Activated naive CD8-positive, alpha-beta T cell treated with anti-CD3 and anti-CD28 coated beads for 36 hours (primary cell): ENCODE results near the gene PPARA. TPM values are rescaled to one million over a fixed set of nuclear protein-coding genes. Genes with fewer than 3 reads are reported as not detected.

ENCODE experiments used
- DNase-seq: peaks from one replicate; pipeline ENCODE4 v3.0.0; 2021
- H3K27ac Mint-ChIP-seq: one replicate; pipeline ENCODE4 v1.8.0; 2022; ENCODE audit warnings: mild to moderate bottlenecking, moderate library complexity, mixed read lengths
- H3K27me3 Mint-ChIP-seq: one replicate; pipeline ENCODE4 v1.8.0; 2022; ENCODE audit warnings: mild to moderate bottlenecking, mixed read lengths
- H3K36me3 Mint-ChIP-seq: one replicate; pipeline ENCODE4 v1.8.0; 2021; ENCODE audit warnings: mild to moderate bottlenecking, mixed read lengths
- H3K4me1 Mint-ChIP-seq: one replicate; pipeline ENCODE4 v1.8.0; 2021; ENCODE audit warnings: mixed read lengths
- H3K4me3 Mint-ChIP-seq: one replicate; pipeline ENCODE4 v1.8.0; 2022; ENCODE audit warnings: mild to moderate bottlenecking, moderate library complexity, mixed read lengths
- H3K9me3 Mint-ChIP-seq: one replicate; pipeline ENCODE4 v1.8.0; 2022; ENCODE audit warnings: mixed read lengths
- total RNA-seq, 2 experiments: library from RNA; stranded (reverse); gene quantifications; one replicate each; pipeline ENCODE4 v1.2.3, GENCODE V29; 2021

PPARA gene
- total RNA-seq, 2 experiments from 2014 or later = 6.0 to 6.4 TPM

DNA sequence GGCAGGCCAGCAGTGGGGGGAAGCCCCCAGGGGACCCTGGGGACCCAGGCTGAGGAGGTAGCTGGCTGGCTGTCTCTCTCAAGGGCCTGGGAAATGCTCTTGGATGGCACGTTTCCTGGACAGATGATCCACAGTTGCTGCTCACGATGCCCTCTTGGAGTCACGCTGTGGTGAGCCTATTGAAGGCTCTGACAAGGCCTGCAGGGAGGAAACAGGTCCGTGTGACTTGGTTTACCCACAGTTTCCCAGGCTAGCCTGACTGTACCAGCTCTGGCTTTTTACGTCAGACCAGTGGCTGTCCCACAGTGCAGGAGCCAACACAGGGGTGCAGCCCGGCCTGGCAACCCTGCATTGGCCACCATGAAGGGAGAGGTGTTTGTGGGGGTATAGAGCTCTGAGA, 29.2 kb upstream of the PPARA start:
- peaks cover 3% of the 10 kb centered on the region for H3K4me1 Mint-ChIP-seq
- H3K36me3 Mint-ChIP-seq = no peaks in the 10 kb centered on the region
- DNase-seq = no peak
- no peaks in the 10 kb centered on the region for H3K9me3 Mint-ChIP-seq
- H3K27ac Mint-ChIP-seq = no peak overlapping the region
- no peaks in the 10 kb centered on the region for H3K27me3 Mint-ChIP-seq
- H3K4me3 Mint-ChIP-seq = no peak overlapping the region

- Mint-ChIP-seq H3K4me1 (peaks cover 1% of the 10 kb centered on the region), H3K9me3 (no peaks in the 10 kb centered on the region), H3K36me3 (no peaks in the 10 kb centered on the region), H3K4me3 (no peak overlapping the region), H3K27me3 (no peaks in the 10 kb centered on the region), H3K27ac (no peak overlapping the region)
- DNase-seq = no peak
These were observed 28.6 kb upstream of the PPARA start for GRCh38 chr22:46121523-46122287.

DNA sequence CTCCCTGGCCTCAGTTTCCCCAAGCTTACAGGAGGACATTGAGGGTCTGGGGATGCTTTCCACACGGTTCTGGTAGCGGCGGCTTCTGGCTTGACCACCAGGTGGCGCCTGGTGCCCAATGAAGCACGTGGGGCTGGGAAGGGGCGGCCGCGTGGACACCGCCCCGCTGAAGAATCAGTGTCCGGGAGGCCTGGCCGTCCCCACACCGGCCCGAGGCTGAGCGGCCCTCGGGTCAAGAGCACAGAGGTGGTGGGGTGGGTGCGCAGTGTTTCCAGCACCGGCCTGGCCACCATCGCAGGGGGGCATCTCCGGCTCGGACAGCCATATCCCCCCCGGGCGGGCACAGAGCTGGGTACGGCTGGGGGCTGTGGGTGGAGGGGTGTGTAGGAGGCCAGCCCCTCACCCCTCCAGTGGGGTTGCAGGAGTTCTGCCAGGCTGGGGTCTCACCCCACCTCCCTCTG, 27.8 kb upstream of the PPARA start:
- Mint-ChIP-seq H3K9me3 (no peaks in the 10 kb centered on the region), H3K36me3 (no peaks in the 10 kb centered on the region), H3K4me1 (no peaks in the 10 kb centered on the region), H3K4me3 (no peak overlapping the region), H3K27me3 (no peaks in the 10 kb centered on the region), H3K27ac (no peak overlapping the region)
- DNase-seq = peak; percentile 72

- Mint-ChIP-seq H3K4me1 (no peaks in the 10 kb centered on the region), H3K27ac (no peak overlapping the region), H3K9me3 (no peaks in the 10 kb centered on the region), H3K4me3 (no peak overlapping the region), H3K36me3 (no peaks in the 10 kb centered on the region), H3K27me3 (no peaks in the 10 kb centered on the region)
- DNase-seq = no peak
These were observed 27.2 kb upstream of the PPARA start for GRCh38 chr22:46122980-46123693.

DNA sequence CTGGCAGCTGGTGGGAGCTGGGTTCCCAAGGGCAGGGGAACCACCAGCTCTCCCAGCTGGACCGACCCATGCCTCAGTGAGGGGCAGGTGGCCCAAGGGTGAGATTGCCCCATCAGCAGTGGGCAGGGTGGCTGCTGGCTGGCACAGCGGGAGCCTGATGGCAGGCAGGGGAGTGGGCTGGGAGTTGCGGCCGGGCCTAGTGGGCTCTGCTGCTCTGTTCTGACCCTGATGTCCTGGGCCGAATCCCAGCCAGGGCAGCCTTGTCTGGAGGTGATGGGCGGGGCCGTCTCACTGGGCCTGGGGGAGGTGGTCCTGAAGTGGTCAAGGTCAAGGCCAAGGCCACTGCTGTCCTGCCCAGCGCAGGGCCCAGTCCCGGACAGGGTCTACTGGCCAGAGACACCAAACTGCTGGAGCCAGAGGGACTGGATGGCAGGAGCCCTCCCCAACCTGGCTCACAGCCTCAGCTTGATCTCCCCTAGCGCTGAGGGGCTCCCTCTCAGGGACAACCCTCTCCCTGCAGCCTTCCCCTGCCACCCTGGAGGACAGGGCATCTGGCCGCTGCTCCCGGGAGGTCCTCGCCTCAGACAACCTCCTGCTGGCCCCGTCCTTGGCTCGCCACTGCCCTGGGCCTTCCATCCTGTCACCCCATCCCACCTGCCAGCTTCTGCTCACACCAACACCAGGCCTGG, 26.5 kb upstream of the PPARA start:
- Mint-ChIP-seq H3K36me3 (no peaks in the 10 kb centered on the region), H3K27ac (no peak overlapping the region), H3K4me1 (no peaks in the 10 kb centered on the region), H3K9me3 (no peaks in the 10 kb centered on the region), H3K4me3 (no peak overlapping the region), H3K27me3 (no peaks in the 10 kb centered on the region)
- no peak for DNase-seq

GRCh38 chr22:46124383-46125144, 25.8 kb upstream of the PPARA start:
- H3K36me3 Mint-ChIP-seq = no peaks in the 10 kb centered on the region
- no peak overlapping the region for H3K4me3 Mint-ChIP-seq
- H3K27me3 Mint-ChIP-seq = no peaks in the 10 kb centered on the region
- no peak for DNase-seq
- H3K4me1 Mint-ChIP-seq = no peaks in the 10 kb centered on the region
- no peaks in the 10 kb centered on the region for H3K9me3 Mint-ChIP-seq
- H3K27ac Mint-ChIP-seq = no peak overlapping the region

DNA sequence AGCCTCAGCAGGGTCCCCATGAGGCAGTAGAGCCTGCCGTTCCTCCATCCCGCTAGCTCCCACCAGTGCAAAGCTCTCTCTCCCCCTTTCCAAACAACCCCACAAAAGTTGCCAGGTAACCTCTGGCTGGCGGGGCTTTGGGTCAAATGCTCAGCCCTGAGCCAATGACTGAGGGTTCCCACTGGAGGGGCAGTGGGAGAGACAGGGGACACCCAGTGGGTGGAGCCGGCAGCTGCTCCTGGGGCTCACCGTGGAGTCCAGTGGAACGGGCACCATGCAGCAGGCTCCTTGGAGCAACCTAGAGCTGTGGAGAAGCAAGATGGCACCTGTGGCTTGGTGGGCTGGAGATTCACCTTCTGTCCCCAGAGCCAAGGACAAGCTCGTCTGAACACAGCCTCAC, 25.0 kb upstream of the PPARA start:
- H3K4me1 Mint-ChIP-seq = no peaks in the 10 kb centered on the region
- no peak overlapping the region for H3K27ac Mint-ChIP-seq
- no peaks in the 10 kb centered on the region for H3K9me3 Mint-ChIP-seq
- H3K27me3 Mint-ChIP-seq = no peaks in the 10 kb centered on the region
- no peak overlapping the region for H3K4me3 Mint-ChIP-seq
- DNase-seq = no peak
- no peaks in the 10 kb centered on the region for H3K36me3 Mint-ChIP-seq

GRCh38 chr22:46125816-46126765, 24.2 kb upstream of the PPARA start:
- Mint-ChIP-seq H3K27me3 (no peaks in the 10 kb centered on the region), H3K4me3 (no peak overlapping the region), H3K36me3 (no peaks in the 10 kb centered on the region), H3K4me1 (no peaks in the 10 kb centered on the region), H3K9me3 (no peaks in the 10 kb centered on the region), H3K27ac (no peak overlapping the region)
- DNase-seq = no peak

- H3K27me3 Mint-ChIP-seq = no peaks in the 10 kb centered on the region
- H3K4me3 Mint-ChIP-seq = no peak overlapping the region
- no peak for DNase-seq
- no peaks in the 10 kb centered on the region for H3K36me3 Mint-ChIP-seq
- H3K9me3 Mint-ChIP-seq = no peaks in the 10 kb centered on the region
- no peaks in the 10 kb centered on the region for H3K4me1 Mint-ChIP-seq
- H3K27ac Mint-ChIP-seq = no peak overlapping the region
These were observed 23.4 kb upstream of the PPARA start for GRCh38 chr22:46126853-46127385.

DNA sequence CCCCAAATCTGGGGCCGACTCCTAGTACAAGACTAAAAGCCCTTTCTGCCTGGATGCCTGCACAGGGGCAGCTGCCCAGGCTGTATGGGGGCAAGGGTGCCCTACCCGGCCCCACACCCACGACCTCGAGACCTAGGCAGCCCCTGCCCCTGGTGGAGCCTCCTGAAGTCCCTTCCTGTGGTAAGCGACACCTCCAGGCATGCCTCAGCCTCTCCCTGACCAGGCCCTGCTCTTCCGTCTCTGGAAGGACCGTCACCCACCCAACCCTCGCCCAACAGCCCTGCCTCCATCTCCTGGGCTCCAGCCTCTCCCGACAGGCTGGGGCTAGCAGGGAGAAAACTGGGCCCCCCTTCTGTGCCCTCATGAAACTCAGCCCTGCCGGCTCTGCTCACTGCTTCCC, 22.8 kb upstream of the PPARA start:
- no peak for DNase-seq
- Mint-ChIP-seq H3K9me3 (no peaks in the 10 kb centered on the region), H3K27ac (no peak overlapping the region), H3K4me1 (no peaks in the 10 kb centered on the region), H3K36me3 (no peaks in the 10 kb centered on the region), H3K4me3 (no peak overlapping the region), H3K27me3 (no peaks in the 10 kb centered on the region)

DNA sequence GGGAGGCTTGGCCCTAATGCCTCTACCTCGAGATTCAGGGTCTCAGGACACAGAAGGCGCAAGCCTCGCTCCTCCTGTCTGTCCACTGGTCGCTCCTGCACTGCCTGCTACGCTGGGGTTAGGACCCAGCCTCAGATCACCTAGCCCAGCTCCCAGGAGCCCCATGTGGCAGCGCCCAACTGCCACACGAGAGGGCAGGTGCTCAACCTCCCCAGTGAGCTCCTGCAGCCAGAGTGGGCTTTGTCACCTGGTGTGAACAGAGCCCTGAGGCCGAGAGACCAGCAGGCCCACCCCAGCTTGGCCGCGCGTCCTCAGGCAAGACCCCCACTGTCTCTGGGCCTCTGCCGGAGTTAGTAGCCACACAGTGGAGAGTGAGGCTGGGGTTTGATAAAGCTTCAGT, 21.7 kb upstream of the PPARA start:
- Mint-ChIP-seq H3K4me3 (no peak overlapping the region), H3K36me3 (no peaks in the 10 kb centered on the region), H3K27ac (no peak overlapping the region), H3K4me1 (no peaks in the 10 kb centered on the region), H3K9me3 (no peaks in the 10 kb centered on the region), H3K27me3 (no peaks in the 10 kb centered on the region)
- no peak for DNase-seq

- DNase-seq = no peak
- Mint-ChIP-seq H3K4me3 (no peak overlapping the region), H3K4me1 (no peaks in the 10 kb centered on the region), H3K27me3 (no peaks in the 10 kb centered on the region), H3K9me3 (no peaks in the 10 kb centered on the region), H3K27ac (no peak overlapping the region), H3K36me3 (no peaks in the 10 kb centered on the region)
These were observed 20.8 kb upstream of the PPARA start for GRCh38 chr22:46129390-46130041.

DNA sequence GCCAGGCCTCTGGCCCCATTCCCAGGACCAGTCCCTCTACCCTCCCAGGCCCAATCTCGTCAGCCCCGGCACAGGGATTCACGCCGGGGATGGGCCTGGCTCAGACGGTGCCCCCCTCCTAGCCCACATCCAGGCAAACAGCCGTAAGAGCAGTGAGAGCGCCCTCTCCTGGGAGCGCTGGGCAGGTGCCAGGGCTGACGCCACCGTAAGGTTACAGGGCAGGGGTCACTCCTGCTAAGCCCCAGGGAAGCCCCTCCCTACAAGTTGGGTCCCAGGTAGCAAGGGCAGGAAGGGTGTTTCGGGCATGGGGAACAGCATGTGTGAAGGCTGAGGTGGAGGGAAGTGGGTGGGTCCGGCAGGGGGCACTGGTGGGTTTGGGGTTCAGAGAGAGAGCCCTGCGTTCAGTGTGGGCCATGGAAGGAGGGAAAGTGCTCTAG, 19.2 kb upstream of the PPARA start:
- no peak for DNase-seq
- H3K9me3 Mint-ChIP-seq = no peaks in the 10 kb centered on the region
- no peaks in the 10 kb centered on the region for H3K36me3 Mint-ChIP-seq
- no peak overlapping the region for H3K27ac Mint-ChIP-seq
- no peaks in the 10 kb centered on the region for H3K27me3 Mint-ChIP-seq
- no peaks in the 10 kb centered on the region for H3K4me1 Mint-ChIP-seq
- no peak overlapping the region for H3K4me3 Mint-ChIP-seq
